22Rv1 (cell line): ENCODE results near the gene NCK2.
"Not testable (repeated sequence)": the region's sequence is repeated elsewhere in the genome, so short reads cannot be mapped to it uniquely, and the experiment has no call there.

ENCODE experiments used
- H3K27ac ChIP-seq: fragments of 450-650 bp; 2 replicates; pipeline ENCODE4 v1.5.1; 2017
- CTCF ChIP-seq: fragments of 450-650 bp; IDR thresholded peaks from 2 replicates; pipeline ENCODE4 v1.5.1; 2017; ENCODE audit warnings: mild to moderate bottlenecking
- ZFX ChIP-seq: fragments of 450-650 bp; IDR thresholded peaks from 2 replicates; pipeline ENCODE4 v1.6.1; 2017; ENCODE audit warnings: antibody characterized with exemption, borderline replicate concordance

The NCK2 gene

DNA sequence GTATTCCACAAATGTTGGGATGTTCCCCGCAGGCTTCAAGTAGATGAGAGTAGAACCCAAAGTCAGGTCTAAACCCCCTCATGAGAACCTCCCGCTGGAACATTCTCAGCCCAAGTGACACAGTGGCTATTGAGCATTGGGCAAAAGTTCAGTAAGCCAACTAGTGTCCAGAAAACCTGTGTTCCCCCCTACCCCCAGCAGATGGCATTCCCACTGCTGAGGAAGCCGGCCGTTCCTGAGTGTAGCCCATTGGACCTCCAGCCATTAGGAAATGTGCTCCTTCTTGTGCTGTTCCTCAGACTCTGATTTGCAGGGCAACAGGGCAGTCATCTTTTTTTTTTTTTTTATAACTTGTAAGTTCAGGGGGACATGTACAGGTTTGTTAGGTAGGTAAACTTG lies 152.1 kb downstream of the NCK2 start:
- no peak overlapping the region for H3K27ac ChIP-seq
- TF ChIP-seq ZFX (no peak), CTCF (no peak)

DNA sequence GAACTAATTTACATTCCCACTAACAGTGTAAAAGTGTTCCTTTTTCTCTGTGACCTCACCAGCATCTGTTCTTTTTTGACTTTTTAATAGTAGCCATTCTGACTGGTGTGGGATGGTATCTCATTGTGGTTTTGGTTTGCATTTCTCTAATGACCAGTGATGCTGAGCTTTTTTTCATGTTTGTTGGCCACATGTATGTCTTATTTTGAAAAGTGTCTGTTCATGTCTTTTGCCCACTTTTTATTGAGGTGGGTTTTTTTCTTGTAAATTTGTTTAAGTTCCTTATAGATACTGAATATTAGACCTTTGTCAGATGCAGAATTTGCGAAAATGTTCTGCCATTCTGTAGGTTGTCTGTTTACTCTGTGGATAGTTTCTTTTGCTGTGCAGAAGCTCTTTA lies 153.0 kb downstream of the NCK2 start:
- not testable (repeated sequence) for H3K27ac ChIP-seq

- TF ChIP-seq CTCF (no peak), ZFX (no peak)
- no peak overlapping the region for H3K27ac ChIP-seq
Measured at GRCh38 chr2:105903051-105903674, 158.5 kb downstream of the NCK2 start.

DNA sequence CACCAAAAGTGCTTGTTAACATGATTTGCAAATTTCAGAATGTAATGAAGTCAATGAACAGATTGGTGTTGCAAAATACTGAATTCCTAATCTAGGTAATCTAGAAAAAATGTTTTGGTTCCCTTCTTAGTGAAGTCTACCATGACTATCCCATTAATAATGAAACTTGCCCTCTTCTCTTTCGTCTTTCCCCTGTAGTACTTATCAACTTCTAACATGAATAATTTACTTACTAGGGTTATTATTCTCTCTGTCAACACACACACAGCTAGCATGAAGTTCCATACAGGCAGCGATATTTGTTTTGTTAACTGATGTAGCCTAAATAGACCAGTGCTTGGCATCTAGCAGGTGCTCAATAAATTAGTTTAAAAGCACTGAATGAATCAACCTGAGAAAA lies 160.2 kb downstream of the NCK2 start:
- TF ChIP-seq CTCF (no peak), ZFX (no peak)
- no peak overlapping the region for H3K27ac ChIP-seq

DNA sequence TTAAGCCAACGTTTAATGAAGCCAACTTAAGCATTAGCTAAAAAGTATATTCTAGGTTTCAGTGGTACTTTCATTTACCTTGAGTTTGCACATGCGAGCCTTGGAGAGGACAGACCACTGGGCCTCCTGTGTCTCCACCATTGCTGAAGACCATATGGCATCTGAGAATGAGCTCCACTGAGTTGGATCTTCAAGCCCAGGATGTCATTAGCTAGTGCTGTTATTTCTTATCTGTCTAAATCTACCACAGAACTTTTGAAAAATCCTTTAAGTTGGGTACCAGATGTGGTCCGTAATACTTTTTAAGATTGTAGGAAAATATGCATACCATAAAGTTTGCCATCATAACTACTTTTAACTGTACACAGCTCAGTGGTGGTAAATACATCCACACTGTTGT lies 161.8 kb downstream of the NCK2 start:
- H3K27ac ChIP-seq: no peak overlapping the region
- TF ChIP-seq ZFX (no peak), CTCF (no peak)

GRCh38 chr2:105907184-105907583 lies 162.5 kb downstream of the NCK2 start:
- no peak overlapping the region for H3K27ac ChIP-seq
- TF ChIP-seq CTCF: no peak
- no peak for TF ChIP-seq ZFX

DNA sequence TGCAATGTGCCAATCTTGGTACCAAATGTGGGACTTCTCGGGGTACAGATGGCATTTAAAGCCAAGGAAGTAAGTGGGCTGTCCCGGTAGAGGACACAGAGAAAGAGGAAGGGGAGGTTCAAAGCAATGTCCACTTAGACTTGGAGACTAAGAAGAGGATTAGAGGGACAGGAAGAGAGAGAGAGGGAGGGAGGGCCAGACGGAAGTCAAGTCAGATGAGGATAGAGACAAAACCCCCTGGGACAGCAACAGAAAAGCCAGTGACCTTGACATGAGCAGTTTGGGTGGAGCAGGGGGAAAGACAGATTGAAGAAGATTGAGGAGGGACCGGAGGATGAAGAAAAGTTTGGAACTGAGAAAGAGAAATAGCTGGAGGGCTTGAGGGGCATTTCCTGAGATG lies 164.5 kb downstream of the NCK2 start:
- no peak overlapping the region for H3K27ac ChIP-seq
- TF ChIP-seq CTCF: no peak
- no peak for TF ChIP-seq ZFX
